ENCODE data around the gene CPA1.

The CPA1 gene

GRCh38 chr7:130358471-130358870 is 21.8 kb upstream of the CPA1 start:
- Histone ChIP-seq H3K27me3 (ENCODE audit: insufficient read depth, low read depth, severe bottlenecking) (no peaks in the 10 kb centered on the region), H3K27ac (no peak overlapping the region), H3K4me3 (ENCODE audit: low read depth, low read length) (no peak overlapping the region), H3K9me3 (ENCODE audit: severe bottlenecking) (peaks cover 10% of the 10 kb centered on the region), H3K36me3 (no peaks in the 10 kb centered on the region)
- no peak for TF ChIP-seq CTCF (IDR thresholded peaks at IDR 0.05; ENCODE audit: low read depth, low read length)
- no peak for DNase-seq

GRCh38 chr7:130359276-130359857 is 20.9 kb upstream of the CPA1 start:
- no peak overlapping the region for H3K4me3 ChIP-seq (ENCODE audit: low read depth, low read length)
- H3K9me3 ChIP-seq (ENCODE audit: severe bottlenecking) = peaks cover 10% of the 10 kb centered on the region
- no peak overlapping the region for H3K27ac ChIP-seq
- no peaks in the 10 kb centered on the region for H3K36me3 ChIP-seq
- DNase-seq = no peak
- TF ChIP-seq CTCF (IDR thresholded peaks at IDR 0.05; ENCODE audit: low read depth, low read length) = no peak
- H3K27me3 ChIP-seq (ENCODE audit: insufficient read depth, low read depth, severe bottlenecking) = no peaks in the 10 kb centered on the region

- Histone ChIP-seq H3K9me3 (ENCODE audit: severe bottlenecking) (peaks cover 10% of the 10 kb centered on the region), H3K4me3 (ENCODE audit: low read depth, low read length) (no peak overlapping the region), H3K27ac (no peak overlapping the region), H3K36me3 (no peaks in the 10 kb centered on the region), H3K27me3 (ENCODE audit: insufficient read depth, low read depth, severe bottlenecking) (no peaks in the 10 kb centered on the region)
- DNase-seq = no peak
- TF ChIP-seq CTCF (IDR thresholded peaks at IDR 0.05; ENCODE audit: low read depth, low read length) = no peak
Observed at GRCh38 chr7:130360518-130360917, 19.8 kb upstream of the CPA1 start.

GRCh38 chr7:130361681-130362080 is 18.6 kb upstream of the CPA1 start:
- Histone ChIP-seq H3K36me3 (no peaks in the 10 kb centered on the region), H3K27ac (no peak overlapping the region), H3K9me3 (ENCODE audit: severe bottlenecking) (peaks cover 10% of the 10 kb centered on the region), H3K4me3 (ENCODE audit: low read depth, low read length) (no peak overlapping the region), H3K27me3 (ENCODE audit: insufficient read depth, low read depth, severe bottlenecking) (no peaks in the 10 kb centered on the region)
- DNase-seq = no peak
- no peak for TF ChIP-seq CTCF (IDR thresholded peaks at IDR 0.05; ENCODE audit: low read depth, low read length)

- no peak for DNase-seq
- Histone ChIP-seq H3K27me3 (ENCODE audit: insufficient read depth, low read depth, severe bottlenecking) (no peaks in the 10 kb centered on the region), H3K27ac (no peak overlapping the region), H3K36me3 (no peaks in the 10 kb centered on the region), H3K4me3 (ENCODE audit: low read depth, low read length) (no peak overlapping the region), H3K9me3 (ENCODE audit: severe bottlenecking) (peaks cover 10% of the 10 kb centered on the region)
- TF ChIP-seq CTCF (IDR thresholded peaks at IDR 0.05; ENCODE audit: low read depth, low read length) = no peak
Observed at GRCh38 chr7:130362251-130362816, 18.0 kb upstream of the CPA1 start.
